K562 (cell line): Measurements from ENCODE around the gene LSR. TPM values are rescaled to one million over a fixed set of nuclear protein-coding genes. Genes with fewer than 3 reads are reported as not detected.

ENCODE experiments used
- ATAC-seq: fragments of 200-7000 bp; cut with Tn5 transposase; 3 replicates; pipeline ENCODE4 v1.9.1; 2020; ENCODE audit warnings: moderate library complexity
- BruUV-seq: library from RNA; stranded (reverse); fragments of 400-500 nt; replicated peaks from 2 replicates; lab custom pipeline; 2021; lab: Mats Ljungman, UMichigan
- CTCF ChIA-PET: fragments of 300-600 bp; formaldehyde crosslinking; extraction: SDS; loops from one replicate; lab custom pipeline; 2021; ENCODE audit warnings: low intra/inter-chr PET ratio; lab: Yijun Ruan, JAX
- POLR2A ChIA-PET: fragments of 300-600, 350-650 bp; sonication (Branson Sonifier 250); formaldehyde crosslinking; extraction: SDS; loops from one replicate; lab custom pipeline; 2021; ENCODE audit warnings: antibody characterized with exemption, inconsistent platforms; lab: Yijun Ruan, JAX
- DNase-seq, 4 experiments: peaks; one replicate each; pipeline versions ENCODE4 v3.0.0 to v3.0.0-alpha.2; 2011 to 2018; ENCODE audit warnings: low spot score in 3 of 4, mixed read lengths in 3 of 4; ENCODE audit errors: extremely low read depth in 1 of 4
- FAIRE-seq: peaks from 2 replicates; lab custom pipeline; 2011; peaks lifted over from hg19 to GRCh38; lab: Jason Lieb, UNC
- H2AFZ ChIP-seq: 2 replicates; pipeline ENCODE4 v1.6.0; 2011; ENCODE audit warnings: low read depth, low read length, control low read depth, inconsistent platforms
- H3K27ac ChIP-seq: fragments of 200-600 bp; 3 replicates; pipeline ENCODE4 v1.8.0; 2011; ENCODE audit warnings: low read depth, mild to moderate bottlenecking, control low read depth, inconsistent platforms, low read length, moderate library complexity, mixed read lengths; ENCODE audit errors: extremely low read depth
- H3K27me3 ChIP-seq, 2 experiments: fragments of 300-600 bp in 1 of 2; 2 replicates in 1 of 2; 3 replicates in 1 of 2; pipeline versions ENCODE4 v1.6.0 to v1.8.0; 2011; ENCODE audit warnings: inconsistent platforms in 2 of 2, low read length in 2 of 2, mild to moderate bottlenecking in 1 of 2, mixed read lengths in 1 of 2, moderate library complexity in 1 of 2; ENCODE audit not compliant: control insufficient read depth in 2 of 2, insufficient read depth in 2 of 2
- H3K36me3 ChIP-seq: fragments of 300-600 bp; 3 replicates; pipeline ENCODE4 v1.8.0; 2011; ENCODE audit warnings: mild to moderate bottlenecking, low read length, inconsistent platforms; ENCODE audit not compliant: control insufficient read depth, insufficient read depth
- H3K4me1 ChIP-seq, 2 experiments: fragments of 200-600 bp in 1 of 2; replicated peaks in 1 of 2; 2 replicates in 1 of 2; 3 replicates in 1 of 2; pipeline versions ENCODE4 v1.5.1 to v1.8.0; 2011; ENCODE audit warnings: inconsistent platforms in 2 of 2, low read length in 2 of 2, mild to moderate bottlenecking in 1 of 2, mixed read lengths in 1 of 2, moderate library complexity in 1 of 2; ENCODE audit not compliant: control insufficient read depth in 2 of 2, insufficient read depth in 2 of 2
- H3K4me2 ChIP-seq: 2 replicates; pipeline ENCODE4 v1.6.1; 2011; ENCODE audit warnings: low read length, control low read depth, inconsistent platforms, mixed read lengths; ENCODE audit not compliant: insufficient read depth
- H3K4me3 ChIP-seq: fragments of 200-600 bp; sonication (generic), shearing (Covaris generic); 2 replicates; pipeline ENCODE4 v1.5.1; 2016; ENCODE audit warnings: control low read depth, inconsistent platforms
- H3K79me2 ChIP-seq: fragments of 200-600 bp; 3 replicates; pipeline ENCODE4 v1.8.0; 2011; ENCODE audit warnings: low read length, inconsistent platforms; ENCODE audit not compliant: control insufficient read depth, insufficient read depth
- H3K9ac ChIP-seq, 2 experiments: 2 replicates each; pipeline versions ENCODE4 v1.6.0 to v1.6.1; 2011; ENCODE audit warnings: low read depth in 2 of 2, low read length in 2 of 2, control low read depth in 1 of 2, inconsistent platforms in 1 of 2, mild to moderate bottlenecking in 1 of 2, mixed read lengths in 1 of 2; ENCODE audit not compliant: insufficient read depth in 1 of 2
- H3K9me1 ChIP-seq: one replicate; pipeline ENCODE4 v1.6.0; 2011; ENCODE audit warnings: inconsistent platforms, mild to moderate bottlenecking, low read length, moderate library complexity; ENCODE audit not compliant: control insufficient read depth, insufficient read depth
- H3K9me3 ChIP-seq: replicated peaks from 2 replicates; pipeline ENCODE4 v1.5.1; 2011; ENCODE audit warnings: low read depth, low read length, inconsistent platforms; ENCODE audit not compliant: control insufficient read depth, insufficient read depth
- H4K20me1 ChIP-seq: replicated peaks from 2 replicates; pipeline ENCODE4 v1.6.1; 2011; ENCODE audit warnings: low read length, inconsistent platforms, mixed read lengths; ENCODE audit not compliant: control insufficient read depth, insufficient read depth
- BRD9 ChIP-seq: fragments of 450-650 bp; IDR thresholded peaks from 2 replicates; pipeline ENCODE4 v1.6.1; 2018; ENCODE audit warnings: low read depth; ENCODE audit not compliant: partially characterized antibody
- ERF ChIP-seq: fragments of 450-650 bp; formaldehyde crosslinking; IDR thresholded peaks from 2 replicates; pipeline ENCODE4 v1.4.0; 2020; ENCODE audit warnings: mild to moderate bottlenecking, mixed read lengths
- ESRRB ChIP-seq: fragments of 250-450 bp; sonication (Bioruptor Pico); IDR thresholded peaks from 2 replicates; pipeline ENCODE4 v1.5.0; 2020; ENCODE audit warnings: mild to moderate bottlenecking, moderate library complexity, borderline replicate concordance
- FIP1L1 ChIP-seq: fragments of 200-400 bp; formaldehyde crosslinking; IDR thresholded peaks from 2 replicates; pipeline ENCODE4 v1.6.1; 2018; ENCODE audit warnings: mild to moderate bottlenecking, low read depth, low read length; ENCODE audit not compliant: poor library complexity, severe bottlenecking
- FOXP1 ChIP-seq: sonication (generic); formaldehyde crosslinking; IDR thresholded peaks from 2 replicates; pipeline ENCODE4 v1.8.0; 2022; ENCODE audit warnings: mild to moderate bottlenecking, missing genetic modification reagents
- JUND ChIP-seq, 2 experiments: IDR thresholded peaks; 2 replicates in 1 of 2; 3 replicates in 1 of 2; pipeline ENCODE4 v1.6.1; 2011; ENCODE audit warnings: borderline replicate concordance in 2 of 2, low read depth in 2 of 2, low read length in 2 of 2, improper control_type of control experiment in 1 of 2, missing biosample characterization in 1 of 2, missing genetic modification characterization in 1 of 2, missing genetic modification reagents in 1 of 2
- KLF10 ChIP-seq: fragments of 250-450 bp; sonication (Bioruptor Pico); IDR thresholded peaks from 2 replicates; pipeline ENCODE4 v1.6.1; 2021; ENCODE audit warnings: matching md5 sums
- NFIX ChIP-seq: fragments of 250-450 bp; sonication (Bioruptor Pico); IDR thresholded peaks from 2 replicates; pipeline ENCODE4 v1.4.0; 2020; ENCODE audit warnings: low read depth, mild to moderate bottlenecking, moderate library complexity
- NFXL1 ChIP-seq: fragments of 450-650 bp; formaldehyde crosslinking; IDR thresholded peaks from 2 replicates; pipeline ENCODE4 v1.4.0; 2021; ENCODE audit warnings: mild to moderate bottlenecking
- POLR3A ChIP-seq: IDR thresholded peaks from 2 replicates; pipeline ENCODE4 v1.6.1; 2011; ENCODE audit warnings: borderline replicate concordance, mild to moderate bottlenecking, moderate library complexity; ENCODE audit not compliant: insufficient read length, insufficient read depth; ENCODE audit errors: extremely low read depth
- RNF219 ChIP-seq: fragments of 250-450 bp; sonication (Bioruptor Pico); IDR thresholded peaks from 2 replicates; pipeline ENCODE4 v1.5.0; 2022; ENCODE audit warnings: mild to moderate bottlenecking
- SMAD4 ChIP-seq: fragments of 250-450 bp; sonication (Bioruptor Pico); conservative IDR thresholded peaks from 2 replicates; pipeline ENCODE4 v1.8.0; 2021; ENCODE audit warnings: inconsistent platforms, mild to moderate bottlenecking, moderate library complexity
- TFE3 ChIP-seq: fragments of 450-650 bp; formaldehyde crosslinking; IDR thresholded peaks from 2 replicates; pipeline ENCODE4 v1.4.0; 2020; ENCODE audit warnings: mild to moderate bottlenecking, mixed read lengths
- XRCC5 ChIP-seq: fragments of 200-400 bp; formaldehyde crosslinking; IDR thresholded peaks from 2 replicates; pipeline ENCODE4 v1.6.1; 2017; ENCODE audit warnings: low read depth, mild to moderate bottlenecking, low read length
- ZBTB26 ChIP-seq: fragments of 450-650 bp; formaldehyde crosslinking; IDR thresholded peaks from 2 replicates; pipeline ENCODE4 v1.4.0; 2022; ENCODE audit warnings: missing genetic modification characterization
- ZFPM2 ChIP-seq: fragments of 250-450 bp; sonication (Bioruptor Pico); IDR thresholded peaks from 2 replicates; pipeline ENCODE4 v1.5.1; 2022; ENCODE audit warnings: mild to moderate bottlenecking
- WGBS: fragments of 100-300 bp; shearing (Covaris generic); methylation state at CpG from one replicate; pipeline ENCODE4 v1.1.6; 2016; ENCODE audit warnings: low coverage, mixed read lengths; ENCODE audit not compliant: insufficient coverage; ENCODE audit errors: missing lambda C conversion rate; 5-methylcytosine and 5-hydroxymethylcytosine counted together
- in situ Hi-C: fragments of 300-500 bp; cut with MboI; formaldehyde crosslinking; loops from 4 replicates; pipeline ENCODE4 v1.15.0; 2018; ENCODE audit warnings: inconsistent platforms, mixed read lengths
- intact Hi-C: fragments of 100-400 bp; cut with micrococcal nuclease; formaldehyde crosslinking; loops from 2 replicates; pipeline ENCODE4 v1.14.2; 2022
- polyA plus RNA-seq, 8 experiments: library from polyadenylated mRNA; depleted of rRNA in 4 of 8; stranded (reverse) in 5 of 8; unstranded in 3 of 8; fragments of >200 nt; fragmentation: Nextera tagmentation in 2 of 8; fragmentation: Illumina TruSeq in 1 of 8; extraction: Ambion mirVana in 2 of 8; extraction: Trizol in 1 of 8; gene quantifications; 2 replicates each; pipeline versions ENCODE4 v1.2.1 to v1.2.3, GENCODE V29; 2011 to 2014; ENCODE audit warnings: inconsistent platforms in 1 of 8, missing spikeins in 1 of 8
- total RNA-seq, 7 experiments: library from RNA; depleted of rRNA in 6 of 7; stranded (reverse); fragments of >200 nt in 6 of 7; fragmentation: Illumina TruSeq in 2 of 7; extraction: Trizol in 2 of 7; gene quantifications; 2 replicates each; pipeline versions ENCODE4 v1.2.1 to v1.2.3, GENCODE V29; 2011 to 2021; ENCODE audit warnings: low replicate concordance in 1 of 7

The LSR gene
- total and polyA plus RNA-seq, 9 of the 15 experiments (the other 6 are each of a cell fraction or from before 2014, with no cell fraction given): 0.44 to 87.9 (median 28.0) TPM

GRCh38 chr19:35306473-35307246, 57.9 kb downstream of the LSR start:
- CTCF ChIA-PET: interaction anchor here (0.7 kb wide), 1 partner anchor 46 kb away, joined by 3 read pairs; no protein-coding TSS in a partner anchor
- H3K9me3 ChIP-seq: no peaks in the 10 kb centered on the region
- intact Hi-C loops: no loop called here
- peak overlapping the region; percentile 41 to 61; a peak in 3 of 4 replicates for H3K9ac ChIP-seq
- in situ Hi-C loops: no loop called here
- H3K79me2 ChIP-seq: peaks cover 10% of the 10 kb centered on the region; the same call in 2 of the 3 replicates
- FAIRE-seq (peak; percentile 11), DNase-seq (peak in 2 of 4 experiments; percentile 59 to 80), ATAC-seq (peak; percentile 46)
- H3K4me3 ChIP-seq: no peak overlapping the region
- TSS peak; percentile 59 for BruUV-seq
- H3K27me3 ChIP-seq: no peaks in the 10 kb centered on the region
- peak overlapping the region; percentile 90 for H3K27ac ChIP-seq
- peak overlapping the region; percentile 80 for H2AFZ ChIP-seq
- no peaks in the 10 kb centered on the region for H3K36me3 ChIP-seq
- WGBS: 62% methylated on average over 20 of the region's 20 CpGs
- POLR2A ChIA-PET: interaction anchor here (0.6 to 2.3 kb wide), 4 partner anchors 9 to 135 kb away, joined by 3 to 11 read pairs (median 4); partner anchors contain the start of gene FFAR1
- no peaks in the 10 kb centered on the region for H4K20me1 ChIP-seq
- H3K4me2 ChIP-seq: peak overlapping the region; percentile 57
- peaks cover 69% of the 10 kb centered on the region in 2 experiments for H3K4me1 ChIP-seq
- peaks cover 3% of the 10 kb centered on the region for H3K9me1 ChIP-seq
- no peak for TF ChIP-seq TFE3
- TF ChIP-seq NFXL1 (CRISPR knock-in tag): no peak
- no peak for TF ChIP-seq NFIX (CRISPR knock-in tag)
- no peak for TF ChIP-seq ZFPM2 (CRISPR knock-in tag)
- TF ChIP-seq FOXP1 (CRISPR knock-in tag): no peak
- TF ChIP-seq FIP1L1: no peak
- no peak for TF ChIP-seq ESRRB (CRISPR knock-in tag)
- no peak for TF ChIP-seq XRCC5
- no peak for TF ChIP-seq KLF10 (CRISPR knock-in tag)
- no peak for TF ChIP-seq RNF219 (CRISPR knock-in tag)
- peak; percentile 54 for TF ChIP-seq BRD9
- no peak for TF ChIP-seq ERF (CRISPR knock-in tag)
- TF ChIP-seq JUND (IDR thresholded peaks at IDR 0.05; ENCODE audit: borderline replicate concordance, low read depth, low read length): no peak
- TF ChIP-seq JUND (tag; IDR thresholded peaks at IDR 0.05; ENCODE audit: borderline replicate concordance, low read depth, low read length): no peak
- TF ChIP-seq POLR3A: no peak
- TF ChIP-seq SMAD4 (CRISPR knock-in tag): no peak; the same call in 1 of the 2 replicates
- TF ChIP-seq ZBTB26: no peak
